Measurements from ENCODE around the gene HTR7. TPM values are rescaled to one million over a fixed set of nuclear protein-coding genes. Genes with fewer than 3 reads are reported as not detected.
A peak's percentile ranks its signal among the peaks of the same experiment; 100 is the strongest.

HTR7 gene
- total RNA-seq, 1 donor, result 0.86 TPM

- no peak overlapping the region for H3K4me3 ChIP-seq (ENCODE audit: low read depth, low read length)
- no peak for TF ChIP-seq CTCF (IDR thresholded peaks at IDR 0.05; ENCODE audit: insufficient read depth, low read depth, low read length)
- DNase-seq (ENCODE audit: low read depth), result no peak
Measured at GRCh38 chr10:90860790-90861189, 3.0 kb upstream of the HTR7 start.

- peak overlapping the region; percentile 21 for H3K4me3 ChIP-seq (ENCODE audit: low read depth, low read length)
- TF ChIP-seq CTCF (IDR thresholded peaks at IDR 0.05; ENCODE audit: insufficient read depth, low read depth, low read length), result no peak
- DNase-seq (ENCODE audit: low read depth), result peak; percentile 83
Measured at GRCh38 chr10:90859321-90859751, 1.5 kb upstream of the HTR7 start.

- H3K4me3 ChIP-seq (ENCODE audit: low read depth, low read length), result peak overlapping the region; percentile 77
- no peak for TF ChIP-seq CTCF (IDR thresholded peaks at IDR 0.05; ENCODE audit: insufficient read depth, low read depth, low read length)
- no peak for DNase-seq (ENCODE audit: low read depth)
Measured at GRCh38 chr10:90858461-90858968, 676 bp upstream of the HTR7 start.

- no peak for TF ChIP-seq CTCF (IDR thresholded peaks at IDR 0.05; ENCODE audit: insufficient read depth, low read depth, low read length)
- H3K4me3 ChIP-seq (ENCODE audit: low read depth, low read length), result peak overlapping the region; percentile 77
- DNase-seq (ENCODE audit: low read depth), result no peak
Measured at GRCh38 chr10:90856964-90857634, 740 bp downstream of the HTR7 start.

GRCh38 chr10:90856261-90856660 is 1.6 kb downstream of the HTR7 start:
- TF ChIP-seq CTCF (IDR thresholded peaks at IDR 0.05; ENCODE audit: insufficient read depth, low read depth, low read length), result no peak
- peak overlapping the region; percentile 77 for H3K4me3 ChIP-seq (ENCODE audit: low read depth, low read length)
- peak; percentile 66 for DNase-seq (ENCODE audit: low read depth)

GRCh38 chr10:90855126-90855525 is 2.7 kb downstream of the HTR7 start:
- no peak for TF ChIP-seq CTCF (IDR thresholded peaks at IDR 0.05; ENCODE audit: insufficient read depth, low read depth, low read length)
- DNase-seq (ENCODE audit: low read depth), result no peak

More at GRCh38 chr10:90855126-90855525, 2.7 kb downstream of the HTR7 start:
- H3K4me3 ChIP-seq (ENCODE audit: low read depth, low read length), result peak overlapping the region; percentile 77
